ENCODE measurements around the gene ERAP2. TPM values are rescaled to one million over a fixed set of nuclear protein-coding genes. Genes with fewer than 3 reads are reported as not detected.
A peak's percentile ranks its signal among the peaks of the same experiment; 100 is the strongest.

ERAP2 gene
- total RNA-seq, 3 donors from 2014 or later = 11.0 to 13.8 (median 12.8) TPM

GRCh38 chr5:96963267-96963666 lies 87.0 kb downstream of the ERAP2 start:
- intact Hi-C loops (cut with DNase I; ENCODE audit: low total_unique reads) = no loop called here
- no peak for DNase-seq (ENCODE audit: low spot score in 2 of 2)
- no peaks in the 10 kb centered on the region for H3K36me3 ChIP-seq
- H3K27me3 ChIP-seq = no peaks in the 10 kb centered on the region
- no peaks in the 10 kb centered on the region for H3K9me3 ChIP-seq
- TF ChIP-seq POLR2A (IDR thresholded peaks at IDR 0.05) = no peak
- no peak for TF ChIP-seq CTCF (IDR thresholded peaks at IDR 0.05)
- TF ChIP-seq POLR2AphosphoS5 (IDR thresholded peaks at IDR 0.05) = no peak
- peak overlapping the region; percentile 1 to 26 for H3K27ac ChIP-seq
- H3K4me3 ChIP-seq = no peak overlapping the region
- H3K4me1 ChIP-seq = no peaks in the 10 kb centered on the region

- H3K4me1 ChIP-seq = no peaks in the 10 kb centered on the region
- intact Hi-C loops (cut with DNase I; ENCODE audit: low total_unique reads) = no loop called here
- no peak overlapping the region for H3K4me3 ChIP-seq
- no peaks in the 10 kb centered on the region for H3K27me3 ChIP-seq
- no peaks in the 10 kb centered on the region for H3K36me3 ChIP-seq
- no peaks in the 10 kb centered on the region for H3K9me3 ChIP-seq
- no peak for DNase-seq (ENCODE audit: low spot score in 2 of 2)
- no peak overlapping the region for H3K27ac ChIP-seq
- TF ChIP-seq CTCF (IDR thresholded peaks at IDR 0.05) = no peak
- no peak for TF ChIP-seq POLR2AphosphoS5 (IDR thresholded peaks at IDR 0.05)
- TF ChIP-seq POLR2A (IDR thresholded peaks at IDR 0.05) = no peak
These were observed 90.5 kb downstream of the ERAP2 start for GRCh38 chr5:96966801-96967200.

GRCh38 chr5:96967400-96967799 lies 91.1 kb downstream of the ERAP2 start:
- no peak overlapping the region for H3K27ac ChIP-seq

GRCh38 chr5:96968074-96968473 lies 91.8 kb downstream of the ERAP2 start:
- TF ChIP-seq CTCF (IDR thresholded peaks at IDR 0.05) = no peak
- no peak for TF ChIP-seq POLR2AphosphoS5 (IDR thresholded peaks at IDR 0.05)
- TF ChIP-seq POLR2A (IDR thresholded peaks at IDR 0.05) = no peak
- H3K27ac ChIP-seq = peak overlapping the region in 1 of 2 donors; percentile 12
- DNase-seq (ENCODE audit: low spot score in 2 of 2) = no peak
- H3K4me1 ChIP-seq = no peaks in the 10 kb centered on the region
- intact Hi-C loops (cut with DNase I; ENCODE audit: low total_unique reads) = no loop called here
- H3K4me3 ChIP-seq = no peak overlapping the region
- H3K9me3 ChIP-seq = no peaks in the 10 kb centered on the region
- no peaks in the 10 kb centered on the region for H3K36me3 ChIP-seq
- no peaks in the 10 kb centered on the region for H3K27me3 ChIP-seq

More at GRCh38 chr5:96967400-96967799, 91.1 kb downstream of the ERAP2 start:
- no peaks in the 10 kb centered on the region for H3K9me3 ChIP-seq
- no peak for DNase-seq (ENCODE audit: low spot score in 2 of 2)
- no peak overlapping the region for H3K4me3 ChIP-seq
- intact Hi-C loops (cut with DNase I; ENCODE audit: low total_unique reads) = no loop called here
- H3K36me3 ChIP-seq = no peaks in the 10 kb centered on the region
- H3K27me3 ChIP-seq = no peaks in the 10 kb centered on the region
- H3K4me1 ChIP-seq = no peaks in the 10 kb centered on the region
- TF ChIP-seq POLR2AphosphoS5 (IDR thresholded peaks at IDR 0.05) = no peak
- no peak for TF ChIP-seq CTCF (IDR thresholded peaks at IDR 0.05)
- TF ChIP-seq POLR2A (IDR thresholded peaks at IDR 0.05) = no peak

- Histone ChIP-seq H3K4me1 (no peaks in the 10 kb centered on the region), H3K27ac (peak overlapping the region in 1 of 2 donors; percentile 12), H3K36me3 (no peaks in the 10 kb centered on the region), H3K9me3 (no peaks in the 10 kb centered on the region), H3K4me3 (no peak overlapping the region), H3K27me3 (no peaks in the 10 kb centered on the region)
- DNase-seq (ENCODE audit: low spot score in 2 of 2) = no peak
- intact Hi-C loops (cut with DNase I; ENCODE audit: low total_unique reads) = no loop called here
- TF ChIP-seq CTCF (IDR thresholded peaks at IDR 0.05) = no peak
- TF ChIP-seq POLR2AphosphoS5 (IDR thresholded peaks at IDR 0.05) = no peak
- TF ChIP-seq POLR2A (IDR thresholded peaks at IDR 0.05) = no peak
These were observed 92.3 kb downstream of the ERAP2 start for GRCh38 chr5:96968614-96969013.

Other genes with a start within 250 kb of the ERAP2 start
- gene CAST, start 214.1 kb upstream of the ERAP2 start, total RNA-seq = 100 to 1,000 TPM; 221 to 400 (median 287) TPM
- 10 to 100 TPM; 37.4 to 49.0 (median 46.7) TPM for gene ERAP1, start 68.6 kb upstream of the ERAP2 start, total RNA-seq
- gene LNPEP, start 59.6 kb downstream of the ERAP2 start, total RNA-seq = 10 to 100 TPM; 64.6 to 71.2 (median 65.1) TPM